AG04450 (cell line): Measurements from ENCODE around the gene NOL9. TPM values are rescaled to one million over a fixed set of nuclear protein-coding genes. Genes with fewer than 3 reads are reported as not detected.

ENCODE experiments used
- CTCF ChIA-PET: fragments of 300-600, 350-600 bp; formaldehyde crosslinking; extraction: SDS; loops from one replicate; lab custom pipeline; 2022; ENCODE audit warnings: antibody characterized with exemption, inconsistent platforms; lab: Charles Lee
- POLR2A ChIA-PET: fragments of 350-600 bp; formaldehyde crosslinking; extraction: SDS; loops from one replicate; lab custom pipeline; 2021; ENCODE audit warnings: antibody characterized with exemption, inconsistent platforms; lab: Yijun Ruan, JAX
- DNase-seq: peaks from one replicate; pipeline ENCODE4 v3.0.0-alpha.2; 2011; ENCODE audit warnings: low read depth, low spot score
- H3K27ac ChIP-seq: one replicate; pipeline ENCODE4 v1.5.1; 2012; ENCODE audit warnings: low read depth, low read length, control low read depth
- H3K27me3 ChIP-seq: one replicate; pipeline ENCODE4 v1.6.0; 2012; ENCODE audit warnings: low read length; ENCODE audit not compliant: control insufficient read depth, insufficient read depth
- H3K4me3 ChIP-seq: 2 replicates; pipeline ENCODE4 v1.5.1; 2011; ENCODE audit warnings: mild to moderate bottlenecking, low read depth, low read length, control low read depth
- H3K9me3 ChIP-seq: 2 replicates; pipeline ENCODE4 v1.5.1; 2012; ENCODE audit warnings: low read length; ENCODE audit not compliant: control insufficient read depth, insufficient read depth
- CTCF ChIP-seq: IDR thresholded peaks from 2 replicates; pipeline ENCODE4 v1.5.1; 2011; ENCODE audit warnings: low read depth, low read length, control low read depth, inconsistent platforms
- polyA plus RNA-seq: library from polyadenylated mRNA; depleted of rRNA; stranded (reverse); fragments of >200 nt; gene quantifications from 2 replicates; pipeline ENCODE4 v1.2.3, GENCODE V29; 2011

The NOL9 gene
- polyA plus RNA-seq, 1 experiment, result 23.6 TPM

GRCh38 chr1:6590046-6590445 lies 35.7 kb upstream of the NOL9 start:
- ChIA-PET CTCF (no interaction called here), POLR2A (interaction anchor here (1.1 kb wide), 1 partner anchor 10 kb away, joined by 3 read pairs; the partner anchor contains the start of gene ZBTB48)
- Histone ChIP-seq H3K27me3 (no peaks in the 10 kb centered on the region), H3K9me3 (no peaks in the 10 kb centered on the region), H3K27ac (no peak overlapping the region), H3K4me3 (no peak overlapping the region)
- no peak for DNase-seq
- no peak for TF ChIP-seq CTCF

DNA sequence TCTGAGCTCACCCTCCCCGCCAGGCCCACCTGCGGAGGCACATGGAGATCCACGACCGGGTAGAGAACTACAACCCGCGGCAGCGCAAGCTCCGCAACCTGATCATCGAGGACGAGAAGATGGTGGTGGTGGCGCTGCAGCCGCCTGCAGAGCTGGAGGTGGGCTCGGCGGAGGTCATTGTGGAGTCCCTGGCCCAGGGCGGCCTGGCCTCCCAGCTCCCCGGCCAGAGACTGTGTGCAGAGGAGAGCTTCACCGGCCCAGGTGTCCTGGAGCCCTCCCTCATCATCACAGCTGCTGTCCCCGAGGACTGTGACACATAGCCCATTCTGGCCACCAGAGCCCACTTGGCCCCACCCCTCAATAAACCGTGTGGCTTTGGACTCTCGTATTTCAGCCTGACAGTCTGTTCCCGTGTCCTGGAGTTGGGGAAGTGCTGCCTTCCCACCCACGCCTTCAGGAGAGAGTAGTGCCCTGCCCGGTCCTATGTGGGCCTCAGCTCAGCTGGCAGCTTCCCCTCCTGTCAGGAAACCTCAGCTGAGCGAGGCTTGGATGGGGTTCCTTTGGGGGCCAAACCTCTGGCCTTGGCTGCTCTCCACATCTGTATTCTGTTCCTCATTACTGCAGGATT lies 34.7 kb upstream of the NOL9 start:
- ChIA-PET POLR2A (interaction anchor here (1.1 kb wide), 3 partner anchors 9 to 11 kb away, joined by 3 to 5 read pairs (median 3); partner anchors contain the start of gene ZBTB48), CTCF (no interaction called here)
- Histone ChIP-seq H3K27me3 (no peaks in the 10 kb centered on the region), H3K27ac (no peak overlapping the region), H3K4me3 (no peak overlapping the region), H3K9me3 (no peaks in the 10 kb centered on the region)
- no peak for TF ChIP-seq CTCF
- DNase-seq, result no peak

DNA sequence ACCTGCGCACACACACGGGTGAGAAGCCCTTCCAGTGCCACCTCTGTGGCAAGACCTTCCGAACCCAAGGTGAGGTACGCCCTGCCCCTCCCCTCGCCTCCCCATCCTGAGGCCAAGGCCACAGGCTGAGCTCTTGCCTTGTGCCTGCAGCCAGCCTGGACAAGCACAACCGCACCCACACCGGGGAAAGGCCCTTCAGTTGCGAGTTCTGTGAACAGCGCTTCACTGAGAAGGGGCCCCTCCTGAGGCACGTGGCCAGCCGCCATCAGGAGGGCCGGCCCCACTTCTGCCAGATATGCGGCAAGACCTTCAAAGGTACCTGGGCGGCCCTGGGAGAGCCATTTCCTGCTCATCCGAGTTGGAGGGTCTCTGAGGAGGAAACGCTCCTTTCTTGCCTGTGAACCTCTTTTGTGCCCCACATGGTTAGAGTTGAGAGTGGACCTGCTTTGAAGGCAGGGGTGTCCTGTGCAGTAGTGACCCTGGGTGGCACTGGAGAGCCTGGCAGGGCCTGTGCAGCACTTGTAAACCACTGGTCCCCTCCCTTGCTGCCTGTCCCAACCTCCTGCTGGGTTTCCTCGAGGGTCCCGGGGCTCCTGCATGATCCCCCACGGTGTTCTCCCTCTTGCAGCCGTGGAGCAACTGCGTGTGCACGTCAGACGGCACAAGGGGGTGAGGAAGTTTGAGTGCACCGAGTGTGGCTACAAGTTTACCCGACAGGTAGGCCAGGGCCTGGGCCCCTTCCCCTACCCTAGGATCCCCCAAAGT lies 34.0 kb upstream of the NOL9 start:
- POLR2A ChIA-PET, result interaction anchor here (1.1 to 1.6 kb wide), 3 partner anchors 10 to 14 kb away, joined by 3 to 6 read pairs (median 5); partner anchors contain the start of gene KLHL21
- no peak for DNase-seq
- H3K4me3 ChIP-seq, result no peak overlapping the region
- CTCF ChIA-PET, result no interaction called here
- H3K9me3 ChIP-seq, result no peaks in the 10 kb centered on the region
- TF ChIP-seq CTCF, result no peak
- no peak overlapping the region for H3K27ac ChIP-seq
- no peaks in the 10 kb centered on the region for H3K27me3 ChIP-seq

DNA sequence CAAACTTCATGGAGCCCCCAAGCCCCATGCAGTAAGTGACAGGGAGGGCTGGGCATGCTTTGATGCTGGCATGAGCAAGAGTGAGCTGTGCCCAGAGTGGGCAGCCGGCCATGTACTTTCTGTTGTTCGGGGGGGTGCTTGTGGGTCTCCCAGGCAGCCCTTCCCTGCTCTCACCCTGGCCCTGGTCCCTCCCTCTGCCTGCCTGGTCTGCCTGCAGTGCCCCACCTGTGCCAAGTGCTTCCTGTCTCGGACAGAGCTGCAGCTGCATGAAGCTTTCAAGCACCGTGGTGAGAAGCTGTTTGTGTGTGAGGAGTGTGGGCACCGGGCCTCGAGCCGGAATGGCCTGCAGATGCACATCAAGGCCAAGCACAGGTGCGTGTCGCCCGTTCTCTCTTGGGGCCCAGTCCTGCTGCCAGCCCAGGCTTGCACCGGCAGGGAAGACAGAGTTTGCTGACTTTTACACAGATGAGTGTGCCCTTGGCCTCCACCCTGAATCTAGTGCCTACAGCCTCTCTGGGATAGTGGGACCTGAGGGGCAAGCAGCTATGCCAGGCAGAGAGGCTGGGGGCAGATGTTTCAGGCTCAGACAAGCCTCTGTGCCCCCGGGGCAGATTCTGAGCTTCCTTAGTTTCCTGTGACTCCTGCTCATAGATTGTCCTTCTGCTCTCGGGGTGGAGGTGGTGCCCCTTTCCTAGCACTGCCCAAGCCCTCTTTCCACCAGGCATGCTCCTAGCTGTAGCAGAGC lies 33.1 kb upstream of the NOL9 start:
- DNase-seq, result no peak
- no peak overlapping the region for H3K4me3 ChIP-seq
- no peak overlapping the region for H3K27ac ChIP-seq
- no peaks in the 10 kb centered on the region for H3K9me3 ChIP-seq
- ChIA-PET POLR2A (interaction anchor here (1.6 kb wide), 1 partner anchor 15 kb away, joined by 6 read pairs; the partner anchor contains the start of gene KLHL21), CTCF (no interaction called here)
- TF ChIP-seq CTCF, result no peak
- H3K27me3 ChIP-seq, result no peaks in the 10 kb centered on the region
